ENCODE results near the gene RNF41.

- TF ChIP-seq CTCF (IDR thresholded peaks at IDR 0.05; ENCODE audit: low read depth, low read length, poor library complexity, severe bottlenecking) (no peak), EZH2phosphoT487 (IDR thresholded peaks at IDR 0.05; ENCODE audit: borderline replicate concordance, low read length) (no peak)
Observed at GRCh38 chr12:56260921-56261320, 39.2 kb upstream of the RNF41 start.
